Activated CD4-positive, alpha-beta T cell treated with anti-CD3 and anti-CD28 coated beads, Interleukin-2, Interleukin-4, amounts not matched to agents 100 ng/mL and 50 ng/mL, durations not matched to agents 16 hours and 8 hours (primary cell): ENCODE results near the gene TNNT3.

ENCODE experiments used
- DNase-seq: peaks from one replicate; pipeline ENCODE4 v3.0.0-alpha.2; 2020; ENCODE audit warnings: low spot score

Gene TNNT3

GRCh38 chr11:1896923-1897322, 22.6 kb upstream of the TNNT3 start:
- no peak for DNase-seq

GRCh38 chr11:1899090-1899489, 20.4 kb upstream of the TNNT3 start:
- DNase-seq = no peak

- no peak for DNase-seq
These were observed 19.8 kb upstream of the TNNT3 start for GRCh38 chr11:1899686-1900085.

GRCh38 chr11:1906181-1906580, 13.3 kb upstream of the TNNT3 start:
- no peak for DNase-seq

GRCh38 chr11:1906611-1907423, 12.7 kb upstream of the TNNT3 start:
- DNase-seq = no peak

- DNase-seq = no peak
These were observed 10.9 kb upstream of the TNNT3 start for GRCh38 chr11:1908618-1909017.

- no peak for DNase-seq
These were observed 10.0 kb upstream of the TNNT3 start for GRCh38 chr11:1909524-1909923.

GRCh38 chr11:1912289-1912878, 7.1 kb upstream of the TNNT3 start:
- no peak for DNase-seq

GRCh38 chr11:1913271-1914060, 6.0 kb upstream of the TNNT3 start:
- no peak for DNase-seq

GRCh38 chr11:1915795-1916131, 3.7 kb upstream of the TNNT3 start:
- no peak for DNase-seq

- DNase-seq = no peak
These were observed 3.1 kb upstream of the TNNT3 start for GRCh38 chr11:1916132-1916985.

- no peak for DNase-seq
These were observed 2.4 kb upstream of the TNNT3 start for GRCh38 chr11:1916986-1917522.

- no peak for DNase-seq
These were observed 1.7 kb upstream of the TNNT3 start for GRCh38 chr11:1917523-1918435.

GRCh38 chr11:1918436-1919315, 827 bp upstream of the TNNT3 start:
- DNase-seq = no peak

- DNase-seq = no peak
These were observed 815 bp downstream of the TNNT3 start for GRCh38 chr11:1920128-1920908.

- no peak for DNase-seq
These were observed 1.5 kb downstream of the TNNT3 start for GRCh38 chr11:1920909-1921573.

- no peak for DNase-seq
These were observed 2.2 kb downstream of the TNNT3 start for GRCh38 chr11:1921574-1922141.

- no peak for DNase-seq
These were observed 3.1 kb downstream of the TNNT3 start for GRCh38 chr11:1922481-1923081.
